GM19043 (cell line): ENCODE measurements around the gene LGI1.

Experiments
- ATAC-seq: cut with Tn5 transposase; IDR thresholded peaks from one replicate; pipeline ENCODE4 v1.9.1; 2021; ENCODE audit warnings: low read depth; ENCODE audit not compliant: unreplicated experiment

Gene LGI1

GRCh38 chr10:93844979-93845626, 87.4 kb downstream of the LGI1 start:
- no peak for ATAC-seq
